Neural cell (in vitro differentiated cells): ENCODE results near the gene SH3RF2. TPM values are rescaled to one million over a fixed set of nuclear protein-coding genes. Genes with fewer than 3 reads are reported as not detected.

ENCODE experiments used
- H2AFZ ChIP-seq: fragments of 200-600, 300-800 bp; sonication (generic), shearing (Covaris generic); 2 replicates; pipeline ENCODE4 v1.6.0; 2014; ENCODE audit warnings: low read depth, mild to moderate bottlenecking, antibody characterized with exemption, low read length, moderate library complexity
- H3F3A ChIP-seq: fragments of 200-600 bp; shearing (Covaris generic); 2 replicates; pipeline ENCODE4 v1.6.1; 2016; ENCODE audit warnings: mild to moderate bottlenecking, moderate library complexity, mixed read lengths, antibody characterized with exemption, low read length; ENCODE audit not compliant: insufficient read depth, poor library complexity, severe bottlenecking
- H3K27ac ChIP-seq: fragments of 200-600, 300-800 bp; sonication (generic), shearing (Covaris generic); 2 replicates; pipeline ENCODE4 v1.5.1; 2014; ENCODE audit warnings: mild to moderate bottlenecking, low read length, moderate library complexity
- H3K27me3 ChIP-seq: fragments of 300-800, 200-600 bp; sonication (generic), shearing (Covaris generic); 2 replicates; pipeline ENCODE4 v1.6.0; 2014; ENCODE audit warnings: mild to moderate bottlenecking, low read depth, low read length, moderate library complexity; ENCODE audit not compliant: insufficient read depth
- H3K36me3 ChIP-seq: fragments of 300-800, 200-600 bp; sonication (generic), shearing (Covaris generic); 2 replicates; pipeline ENCODE4 v1.5.1; 2014; ENCODE audit warnings: mild to moderate bottlenecking, antibody characterized with exemption, low read length, moderate library complexity; ENCODE audit not compliant: insufficient read depth
- H3K4me2 ChIP-seq: fragments of 300-800, 200-600 bp; sonication (generic), shearing (Covaris generic); 2 replicates; pipeline ENCODE4 v1.6.0; 2014; ENCODE audit warnings: mild to moderate bottlenecking, low read length
- H3K4me3 ChIP-seq: fragments of 300-800, 200-600 bp; sonication (generic), shearing (Covaris generic); 2 replicates; pipeline ENCODE4 v1.5.1; 2014; ENCODE audit warnings: mild to moderate bottlenecking, low read length, moderate library complexity
- H3K79me2 ChIP-seq: fragments of 200-600 bp; shearing (Covaris generic); replicated peaks from 2 replicates; pipeline ENCODE4 v1.6.0; 2014; ENCODE audit warnings: mild to moderate bottlenecking, low read length, moderate library complexity; ENCODE audit not compliant: insufficient read depth
- H3K9ac ChIP-seq: fragments of 300-800, 200-600 bp; sonication (generic), shearing (Covaris generic); 2 replicates; pipeline ENCODE4 v1.6.1; 2016; ENCODE audit warnings: mild to moderate bottlenecking, low read length, mixed read lengths
- H3K9me2 ChIP-seq: fragments of 200-600 bp; shearing (Covaris generic); 2 replicates; pipeline ENCODE4 v1.6.1; 2016; ENCODE audit warnings: mild to moderate bottlenecking, low read length, mixed read lengths; ENCODE audit not compliant: insufficient read depth
- H3K9me3 ChIP-seq: fragments of 200-600, 300-800 bp; sonication (generic), shearing (Covaris generic); 2 replicates; pipeline ENCODE4 v1.6.1; 2016; ENCODE audit warnings: mild to moderate bottlenecking, mixed run types, low read length, moderate library complexity, mixed read lengths
- H4K20me1 ChIP-seq: fragments of 200-600 bp; shearing (Covaris generic); 2 replicates; pipeline ENCODE4 v1.6.1; 2016; ENCODE audit warnings: mild to moderate bottlenecking, mixed run types; ENCODE audit not compliant: insufficient read depth
- CTCF ChIP-seq: fragments of 450-650 bp; IDR thresholded peaks from 2 replicates; pipeline ENCODE4 v1.5.1; 2014; ENCODE audit warnings: antibody characterized with exemption, mild to moderate bottlenecking, moderate library complexity; ENCODE audit not compliant: poor library complexity, severe bottlenecking
- EP300 ChIP-seq: fragments of 450-650 bp; conservative IDR thresholded peaks from 2 replicates; pipeline ENCODE4 v1.6.1; 2014; ENCODE audit warnings: antibody characterized with exemption, mild to moderate bottlenecking, moderate library complexity; ENCODE audit not compliant: poor library complexity, severe bottlenecking
- EZH2 ChIP-seq: fragments of 200-600, 300-800 bp; shearing (Covaris generic), sonication (generic); IDR thresholded peaks from 2 replicates; pipeline ENCODE4 v1.6.1; 2014; ENCODE audit warnings: antibody characterized with exemption, low read length, borderline replicate concordance, mild to moderate bottlenecking; ENCODE audit not compliant: insufficient read depth, poor library complexity, severe bottlenecking
- MXI1 ChIP-seq: fragments of 450-650 bp; conservative IDR thresholded peaks from 2 replicates; pipeline ENCODE4 v1.6.1; 2014; ENCODE audit warnings: antibody characterized with exemption, mild to moderate bottlenecking; ENCODE audit not compliant: poor library complexity, severe bottlenecking
- POLR2AphosphoS5 ChIP-seq: IDR thresholded peaks from 2 replicates; pipeline ENCODE4 v1.6.1; 2012
- RAD21 ChIP-seq: fragments of 450-650 bp; conservative IDR thresholded peaks from 2 replicates; pipeline ENCODE4 v1.6.1; 2014; ENCODE audit warnings: antibody characterized with exemption, mild to moderate bottlenecking, moderate library complexity
- REST ChIP-seq: IDR thresholded peaks from 2 replicates; pipeline ENCODE4 v1.6.1; 2012; ENCODE audit warnings: borderline replicate concordance
- SMC3 ChIP-seq: fragments of 450-650 bp; conservative IDR thresholded peaks from 2 replicates; pipeline ENCODE4 v1.6.1; 2014; ENCODE audit warnings: antibody characterized with exemption, mild to moderate bottlenecking, moderate library complexity; ENCODE audit not compliant: poor library complexity
- TAF1 ChIP-seq: IDR thresholded peaks from 2 replicates; pipeline ENCODE4 v1.6.1; 2012; ENCODE audit warnings: low read depth
- polyA plus RNA-seq: library from polyadenylated mRNA; depleted of rRNA; stranded (reverse); fragments of >200 nt; gene quantifications from 2 replicates; pipeline ENCODE4 v1.2.3, GENCODE V29; 2014

SH3RF2 gene
- polyA plus RNA-seq, 1 donor from 2014 or later, result not detected

GRCh38 chr5:146032911-146033310 lies 96.5 kb downstream of the SH3RF2 start:
- H3F3A ChIP-seq, result no peaks in the 10 kb centered on the region
- no peak overlapping the region for H3K4me3 ChIP-seq
- no peak overlapping the region for H3K27ac ChIP-seq
- H3K27me3 ChIP-seq, result no peaks in the 10 kb centered on the region
- H3K79me2 ChIP-seq, result no peaks in the 10 kb centered on the region
- no peak overlapping the region for H3K9ac ChIP-seq
- no peaks in the 10 kb centered on the region for H3K9me3 ChIP-seq
- TF ChIP-seq TAF1, result no peak
- no peaks in the 10 kb centered on the region for H3K36me3 ChIP-seq
- no peaks in the 10 kb centered on the region for H4K20me1 ChIP-seq
- no peaks in the 10 kb centered on the region for H3K9me2 ChIP-seq
- no peak overlapping the region for H2AFZ ChIP-seq
- no peak overlapping the region for H3K4me2 ChIP-seq

- no peak for TF ChIP-seq SMC3
- no peak for TF ChIP-seq MXI1
- TF ChIP-seq POLR2AphosphoS5, result no peak
- no peak for TF ChIP-seq REST
- TF ChIP-seq TAF1, result no peak
- no peak for TF ChIP-seq RAD21
- TF ChIP-seq EZH2, result no peak
- no peak for TF ChIP-seq CTCF
- TF ChIP-seq EP300, result no peak
- H3K4me2 ChIP-seq, result no peak overlapping the region
- H3K27me3 ChIP-seq, result no peaks in the 10 kb centered on the region
- H3K9ac ChIP-seq, result no peak overlapping the region
- no peak overlapping the region for H3K27ac ChIP-seq
- H3K36me3 ChIP-seq, result no peaks in the 10 kb centered on the region
- H3F3A ChIP-seq, result no peaks in the 10 kb centered on the region
- no peaks in the 10 kb centered on the region for H3K9me2 ChIP-seq
- no peak overlapping the region for H3K4me3 ChIP-seq
- no peaks in the 10 kb centered on the region for H3K79me2 ChIP-seq
- no peaks in the 10 kb centered on the region for H4K20me1 ChIP-seq
- H3K9me3 ChIP-seq, result no peaks in the 10 kb centered on the region
- H2AFZ ChIP-seq, result no peak overlapping the region
These were observed 97.7 kb downstream of the SH3RF2 start for GRCh38 chr5:146034127-146034526.

GRCh38 chr5:146034605-146035004 lies 98.2 kb downstream of the SH3RF2 start:
- Histone ChIP-seq H4K20me1 (no peaks in the 10 kb centered on the region), H3K4me2 (no peak overlapping the region), H3K79me2 (no peaks in the 10 kb centered on the region), H3K36me3 (no peaks in the 10 kb centered on the region), H3K4me3 (no peak overlapping the region), H3F3A (no peaks in the 10 kb centered on the region), H3K27me3 (no peaks in the 10 kb centered on the region), H3K9me2 (no peaks in the 10 kb centered on the region), H3K27ac (no peak overlapping the region), H3K9ac (no peak overlapping the region), H2AFZ (no peak overlapping the region), H3K9me3 (no peaks in the 10 kb centered on the region)
- TF ChIP-seq EP300 (no peak), CTCF (no peak), TAF1 (no peak), POLR2AphosphoS5 (no peak), EZH2 (no peak), RAD21 (no peak), SMC3 (no peak), MXI1 (no peak), REST (no peak)
